Measurements from ENCODE around the gene NAA40.

GRCh38 chr11:63986932-63987513 is 48.2 kb downstream of the NAA40 start:
- TF ChIP-seq ESRRG (CRISPR knock-in tag; IDR thresholded peaks at IDR 0.05) (no peak), PATZ1 (CRISPR knock-in tag; IDR thresholded peaks at IDR 0.05; ENCODE audit: borderline replicate concordance) (no peak), ZNF70 (CRISPR knock-in tag; IDR thresholded peaks at IDR 0.05) (no peak), ARNTL (CRISPR knock-in tag; IDR thresholded peaks at IDR 0.05; ENCODE audit: borderline replicate concordance, low read depth) (no peak), TOX (CRISPR knock-in tag; IDR thresholded peaks at IDR 0.05; ENCODE audit: borderline replicate concordance) (no peak), BACH2 (CRISPR knock-in tag; IDR thresholded peaks at IDR 0.05; ENCODE audit: borderline replicate concordance) (no peak)

Data from SK-N-SH treated with all-trans-retinoic acid at 6 μM for 48 hours (cell line).